NCI-H2196 (cell line): ENCODE results near the gene TMEM39B.
"Not testable (repeated sequence)": the region's sequence is repeated elsewhere in the genome, so short reads cannot be mapped to it uniquely, and the experiment has no call there.

ENCODE experiments used
- DNase-seq: peaks from one replicate; lab custom pipeline; 2025; ENCODE audit not compliant: unreplicated experiment; lab: John Stamatoyannopoulos, UW

The TMEM39B gene

DNA sequence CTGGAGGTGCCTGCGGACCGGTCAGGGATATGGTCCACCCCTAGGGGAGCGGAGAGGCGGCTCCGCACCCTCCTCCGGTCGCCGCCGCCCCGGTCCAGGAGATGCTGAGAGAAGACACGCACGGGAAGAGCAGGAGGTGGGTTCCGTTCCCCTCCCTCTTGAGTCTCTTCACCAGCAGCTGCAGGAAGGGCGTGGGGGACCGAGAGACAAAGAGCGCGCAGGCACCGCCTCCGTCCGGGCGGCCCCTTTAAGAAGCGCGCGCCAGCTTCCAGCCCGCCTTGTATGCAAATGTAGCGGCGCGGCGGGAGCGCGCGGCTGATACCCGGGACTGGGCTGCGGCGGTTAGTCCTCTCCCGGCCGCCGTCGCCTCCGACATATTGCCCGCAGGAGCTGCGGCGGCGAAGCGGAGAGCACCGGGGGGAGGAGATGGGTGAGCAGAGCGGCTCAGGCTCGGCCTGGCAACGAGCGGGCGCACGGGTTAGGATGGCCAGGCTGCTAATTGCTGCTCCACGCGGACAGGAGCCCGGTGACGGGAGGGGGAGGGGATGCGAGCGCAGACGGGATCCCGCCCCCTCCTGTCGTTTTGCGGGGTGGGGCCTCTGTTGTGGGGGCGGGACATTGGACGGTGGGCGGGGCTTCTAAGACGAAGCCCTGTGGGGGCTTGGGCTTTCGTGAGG is at the start of gene TMEM39B:
Gene TMEM39B, plus strand, starts transcription at position 318 of the 677 bp plus-strand sequence. Its CDS starts 109 bp downstream, at position 427.
- peak; percentile 97 for DNase-seq

GRCh38 chr1:32023351-32023750 is 49.4 kb upstream of the TMEM39B start:
- DNase-seq, result no peak

GRCh38 chr1:32025515-32025914 is 47.2 kb upstream of the TMEM39B start:
- DNase-seq, result no peak

DNA sequence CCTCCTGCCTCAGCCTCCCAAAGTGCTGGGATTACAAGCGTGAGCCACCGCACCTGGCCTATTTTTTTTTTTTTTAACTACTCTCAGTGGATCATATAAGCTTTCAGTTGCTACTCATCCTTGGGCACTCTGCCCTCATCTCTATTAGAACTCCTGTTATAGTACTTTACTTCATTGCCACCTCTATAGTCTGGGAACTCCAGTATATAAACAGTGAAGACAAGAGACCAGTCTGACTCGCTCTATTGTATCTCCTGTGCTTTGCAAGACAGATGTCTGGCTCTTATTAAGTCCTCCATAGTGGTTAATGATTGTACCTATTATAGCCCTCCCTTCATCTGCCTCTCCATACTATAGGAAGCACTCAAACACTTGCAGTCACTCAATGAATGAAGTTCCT is 44.0 kb upstream of the TMEM39B start:
- DNase-seq, result peak; percentile 29

GRCh38 chr1:32031578-32032274 is 41.0 kb upstream of the TMEM39B start:
- DNase-seq, result no peak

- no peak for DNase-seq
These were observed 40.5 kb upstream of the TMEM39B start for GRCh38 chr1:32032275-32032615.

DNA sequence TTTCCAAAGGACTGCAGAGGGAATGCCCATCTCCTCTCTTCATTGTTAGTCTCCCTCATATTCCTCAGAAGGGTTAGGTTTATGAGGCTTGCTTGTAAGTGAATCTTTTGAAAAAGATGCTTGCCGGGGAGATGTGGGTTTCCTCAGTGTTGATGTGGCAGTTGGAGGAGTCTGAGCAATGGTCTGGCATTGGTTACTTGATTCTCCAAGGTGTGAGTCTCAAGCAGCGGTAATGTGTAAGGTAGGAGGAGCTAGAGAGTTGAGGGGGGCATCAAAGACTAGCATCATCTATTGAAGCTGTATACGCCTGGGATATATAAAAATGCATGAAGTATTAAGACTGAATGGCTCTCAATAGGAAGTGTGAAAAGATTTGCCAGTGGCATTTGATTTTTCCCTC is 37.6 kb upstream of the TMEM39B start:
- DNase-seq, result no peak

GRCh38 chr1:32040711-32041110 is 32.0 kb upstream of the TMEM39B start:
- DNase-seq, result no peak

GRCh38 chr1:32042330-32042729 is 30.4 kb upstream of the TMEM39B start:
- DNase-seq, result no peak

DNA sequence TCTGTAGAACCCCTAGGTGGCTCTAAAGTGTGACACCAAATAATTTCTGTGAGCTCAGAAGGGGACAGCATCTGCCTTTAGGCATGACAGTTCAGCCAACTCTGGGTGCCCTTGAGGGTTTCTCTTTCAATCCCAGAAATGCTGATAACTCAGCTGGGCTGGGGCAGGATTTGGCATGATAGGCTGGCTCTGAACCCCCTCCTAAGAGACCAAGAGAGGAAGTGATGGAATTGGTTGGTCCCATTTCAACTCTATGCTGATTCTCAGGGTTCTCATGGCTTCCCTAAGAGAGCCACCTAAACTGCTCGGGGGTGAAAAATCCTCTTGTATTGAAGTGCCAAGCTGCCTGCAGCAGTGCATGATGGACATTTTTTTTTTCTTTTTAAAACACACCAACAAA is 28.5 kb upstream of the TMEM39B start:
- no peak for DNase-seq

- no peak for DNase-seq
These were observed 27.0 kb upstream of the TMEM39B start for GRCh38 chr1:32045772-32046171.

GRCh38 chr1:32047701-32048100 is 25.0 kb upstream of the TMEM39B start:
- DNase-seq, result no peak

DNA sequence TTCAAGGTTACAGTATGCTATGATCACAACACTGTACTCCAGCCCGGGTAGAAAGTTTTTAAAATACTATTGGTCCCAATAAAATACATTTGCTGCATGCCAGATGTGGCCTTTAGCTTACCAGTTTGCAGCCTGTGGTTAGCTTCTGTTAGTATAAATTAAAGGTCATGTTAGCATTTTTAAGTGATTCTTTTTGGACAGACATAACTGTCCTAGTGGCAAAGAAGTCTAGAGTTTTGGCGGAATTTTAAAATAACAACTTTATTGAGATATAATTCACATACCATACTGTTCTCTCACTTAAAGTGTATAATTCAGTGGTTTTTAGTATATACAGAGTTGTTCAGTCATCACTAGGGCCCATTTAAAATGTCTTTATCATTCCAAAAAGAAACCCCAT is 24.3 kb upstream of the TMEM39B start:
- DNase-seq, result no peak

DNA sequence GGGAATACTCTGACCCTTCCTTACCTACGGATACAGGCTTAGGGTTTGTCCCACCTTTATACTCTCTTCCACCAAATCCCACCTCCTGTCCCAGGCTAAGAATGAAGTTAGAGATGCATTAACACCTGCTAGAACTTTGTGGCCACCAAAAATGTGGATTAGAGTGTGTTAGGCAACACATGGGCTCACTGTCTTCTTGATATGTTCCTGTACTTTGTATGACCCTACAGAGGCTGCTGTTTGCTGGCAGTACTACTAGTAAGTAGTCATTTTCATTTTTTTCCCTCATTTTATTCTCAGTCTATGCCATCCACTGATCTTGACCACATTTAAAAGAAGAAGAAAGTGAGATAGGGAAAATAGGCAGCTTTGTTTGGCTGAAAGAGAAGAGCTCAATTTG is 21.0 kb upstream of the TMEM39B start:
- DNase-seq, result no peak

- DNase-seq, result no peak
These were observed 19.9 kb upstream of the TMEM39B start for GRCh38 chr1:32052887-32053286.

DNA sequence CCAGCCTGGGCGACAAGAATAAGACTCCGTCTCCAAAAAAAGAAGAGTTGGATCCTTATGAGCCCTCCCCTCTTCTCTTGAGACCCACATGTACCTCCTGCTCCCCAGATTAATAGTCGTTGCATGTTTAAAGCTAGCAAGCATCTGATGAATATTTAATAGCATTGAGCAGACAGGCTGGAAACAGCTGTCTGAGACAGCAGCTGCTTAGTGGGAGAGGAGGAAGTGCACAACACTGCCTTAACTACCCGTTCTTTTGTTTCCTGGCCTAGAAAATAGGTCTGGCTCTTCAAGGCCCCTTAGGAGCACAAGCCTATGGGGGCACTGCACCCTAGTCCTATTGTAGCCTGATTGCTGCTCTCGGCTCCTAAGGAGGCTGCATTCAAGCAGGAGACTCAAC is 17.3 kb upstream of the TMEM39B start:
- DNase-seq, result no peak

DNA sequence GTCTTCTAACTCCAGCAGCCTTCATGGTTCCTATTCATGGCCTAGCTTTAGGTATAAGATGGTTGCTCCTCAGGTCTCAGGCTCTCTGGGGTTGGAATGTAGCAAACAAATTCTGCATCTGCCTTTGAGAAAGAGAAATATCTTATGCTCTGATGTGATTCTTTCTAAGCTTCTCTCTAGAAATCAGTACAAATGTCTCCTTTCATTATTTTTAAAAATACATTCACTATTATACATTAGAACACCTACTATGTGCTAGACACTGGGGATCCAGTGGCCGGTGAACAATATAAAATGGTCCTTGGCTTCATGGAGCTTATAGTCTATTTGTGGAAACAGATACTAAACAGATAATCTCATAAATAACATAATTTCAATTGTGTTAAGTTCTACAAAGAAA is 16.1 kb upstream of the TMEM39B start:
- DNase-seq, result no peak

- DNase-seq, result no peak
These were observed 11.8 kb upstream of the TMEM39B start for GRCh38 chr1:32060914-32061313.

DNA sequence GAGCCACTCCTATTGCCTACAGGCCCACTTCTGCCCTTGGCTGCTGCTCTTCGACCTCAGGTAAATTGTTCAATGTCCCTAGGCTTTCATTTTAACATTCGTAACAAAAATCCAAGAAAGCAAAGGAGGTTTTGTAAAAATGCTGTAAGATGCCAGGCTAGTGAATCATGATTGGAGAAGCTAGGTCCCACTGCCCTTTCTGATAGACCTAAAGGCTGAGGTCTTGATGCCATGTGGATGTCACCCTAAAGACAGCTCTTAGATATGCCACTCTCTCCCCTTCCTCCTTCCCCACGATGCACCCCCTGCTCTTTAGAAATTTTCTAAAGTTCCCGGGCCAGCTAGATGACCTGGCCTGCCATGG is 9.9 kb upstream of the TMEM39B start:
- no peak for DNase-seq

DNA sequence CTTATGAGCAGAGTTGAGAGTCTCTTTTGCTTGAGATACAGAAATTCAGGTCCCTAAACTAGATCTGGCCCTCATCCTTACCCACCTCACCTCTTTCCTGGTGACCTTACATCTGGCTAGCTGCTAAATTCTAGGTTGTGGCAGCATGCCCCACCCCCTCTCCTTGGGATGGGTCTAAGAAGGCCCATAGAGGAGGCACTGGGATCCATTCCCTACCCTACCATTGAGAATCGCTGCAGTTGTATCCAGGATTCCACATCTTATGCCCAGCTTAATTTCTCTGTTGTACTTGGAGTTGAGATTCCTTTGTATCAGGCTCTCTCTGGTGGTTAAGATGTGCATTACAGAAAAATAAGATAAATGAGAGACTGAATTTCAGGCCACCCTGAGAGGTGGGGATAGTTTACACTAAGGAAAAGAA is 9.5 kb upstream of the TMEM39B start:
- DNase-seq, result peak; percentile 53

DNA sequence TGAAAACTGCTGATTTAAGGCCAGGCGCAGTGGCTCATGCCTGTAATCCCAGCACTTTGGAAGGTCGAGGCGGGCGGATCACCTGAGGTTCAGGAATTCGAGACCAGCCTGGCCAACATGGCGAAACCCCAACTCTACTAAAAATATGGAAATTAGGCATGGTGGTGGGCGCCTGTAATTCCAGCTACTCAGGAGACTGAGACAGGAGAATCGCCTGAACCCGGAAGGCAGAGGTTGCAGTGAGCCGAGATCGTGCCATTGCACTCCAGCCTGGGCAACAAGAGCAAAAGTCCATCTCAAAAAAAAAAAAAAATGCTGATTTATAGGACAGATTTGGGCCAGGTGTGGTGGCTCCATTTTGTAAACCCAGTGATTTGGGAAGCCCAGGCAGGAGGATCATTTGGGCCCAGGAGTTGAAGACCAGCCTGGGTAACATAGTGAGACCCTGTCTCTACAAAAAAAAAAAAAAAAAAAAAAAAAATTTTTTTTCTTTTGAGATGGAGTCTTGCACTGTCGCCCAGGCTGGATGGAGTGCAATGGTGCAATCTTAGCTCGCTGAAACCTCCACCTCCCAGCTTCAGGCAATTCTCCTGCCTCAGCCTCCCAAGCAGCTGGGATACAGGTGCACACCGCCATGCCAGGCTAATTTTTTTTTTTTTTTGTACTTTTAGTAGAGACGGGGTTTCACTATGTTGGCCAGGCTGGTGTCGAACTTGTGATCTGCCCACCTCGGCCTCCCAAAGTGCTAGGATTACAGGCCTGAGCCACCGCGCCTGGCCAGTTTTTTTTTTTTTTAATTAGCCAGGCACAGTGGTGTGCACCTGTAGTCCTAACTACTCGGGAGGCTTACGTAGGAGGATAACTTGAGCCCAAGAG is 6.9 kb upstream of the TMEM39B start:
- not testable (repeated sequence) for DNase-seq

- no peak for DNase-seq
These were observed 6.3 kb upstream of the TMEM39B start for GRCh38 chr1:32066489-32066873.
